WERI-Rb-1 (cell line): Measurements from ENCODE around the gene AFG3L2.
"Not testable (repeated sequence)": the region's sequence is repeated elsewhere in the genome, so short reads cannot be mapped to it uniquely, and the experiment has no call there.

Experiments used
- DNase-seq: peaks from one replicate; pipeline ENCODE4 v3.0.0-alpha.2; 2020
- H3K27ac ChIP-seq: fragments of 250-450 bp; sonication (Bioruptor Pico); 2 replicates; pipeline ENCODE4 v1.5.1; 2020; ENCODE audit warnings: mild to moderate bottlenecking, moderate library complexity
- H3K27me3 ChIP-seq: fragments of 250-450 bp; sonication (Bioruptor Pico); 2 replicates; pipeline ENCODE4 v1.5.1; 2021; ENCODE audit warnings: mild to moderate bottlenecking, low read depth, moderate library complexity; ENCODE audit not compliant: insufficient read depth, severe bottlenecking
- H3K36me3 ChIP-seq: fragments of 250-450 bp; sonication (Bioruptor Pico); 2 replicates; pipeline ENCODE4 v1.5.1; 2020; ENCODE audit warnings: mild to moderate bottlenecking, moderate library complexity
- H3K4me3 ChIP-seq: 2 replicates; pipeline ENCODE4 v1.5.1; 2011; ENCODE audit warnings: low read depth, mild to moderate bottlenecking, control low read depth, low read length
- H3K9me3 ChIP-seq: fragments of 250-450 bp; sonication (Bioruptor Pico); 2 replicates; pipeline ENCODE4 v1.5.1; 2021; ENCODE audit warnings: mild to moderate bottlenecking, moderate library complexity; ENCODE audit not compliant: severe bottlenecking
- CTCF ChIP-seq: IDR thresholded peaks from 2 replicates; pipeline ENCODE4 v1.5.1; 2011; ENCODE audit warnings: low read depth, mild to moderate bottlenecking, control low read depth, inconsistent platforms, low read length

Gene AFG3L2

GRCh38 chr18:12421732-12422131 lies 44.7 kb upstream of the AFG3L2 start:
- 0 out of 2 replicates have a peak, but pooled peaks have one; percentile 17 for TF ChIP-seq CTCF
- H3K27me3 ChIP-seq: no peaks in the 10 kb centered on the region
- H3K27ac ChIP-seq: peak overlapping the region; percentile 82; the same call in 1 of the 2 replicates
- peaks cover 6% of the 10 kb centered on the region for H3K36me3 ChIP-seq
- no peaks in the 10 kb centered on the region for H3K9me3 ChIP-seq
- no peak for DNase-seq
- H3K4me3 ChIP-seq: no peak overlapping the region

GRCh38 chr18:12420821-12421421 lies 43.9 kb upstream of the AFG3L2 start:
- Histone ChIP-seq H3K27me3 (no peaks in the 10 kb centered on the region), H3K36me3 (peaks cover 3% of the 10 kb centered on the region), H3K27ac (peak overlapping the region; percentile 82), H3K4me3 (peak overlapping the region; percentile 59), H3K9me3 (no peaks in the 10 kb centered on the region)
- TF ChIP-seq CTCF: no peak
- DNase-seq: peak; percentile 87

GRCh38 chr18:12417687-12418086 lies 40.7 kb upstream of the AFG3L2 start:
- no peak overlapping the region for H3K27ac ChIP-seq
- no peak for DNase-seq
- H3K36me3 ChIP-seq: no peaks in the 10 kb centered on the region; the same call in 1 of the 2 replicates
- H3K9me3 ChIP-seq: no peaks in the 10 kb centered on the region
- TF ChIP-seq CTCF: no peak
- H3K4me3 ChIP-seq: no peak overlapping the region
- H3K27me3 ChIP-seq: no peaks in the 10 kb centered on the region

- TF ChIP-seq CTCF: no peak
- no peaks in the 10 kb centered on the region for H3K9me3 ChIP-seq
- H3K27ac ChIP-seq: no peak overlapping the region
- H3K4me3 ChIP-seq: no peak overlapping the region
- no peak for DNase-seq
- no peaks in the 10 kb centered on the region for H3K27me3 ChIP-seq
- H3K36me3 ChIP-seq: no peaks in the 10 kb centered on the region; the same call in 1 of the 2 replicates
These were observed 39.2 kb upstream of the AFG3L2 start for GRCh38 chr18:12416098-12416729.

- no peak overlapping the region for H3K27ac ChIP-seq
These were observed 34.4 kb upstream of the AFG3L2 start for GRCh38 chr18:12411456-12411855.

GRCh38 chr18:12410747-12411146 lies 33.7 kb upstream of the AFG3L2 start:
- not testable (repeated sequence) for H3K36me3 ChIP-seq, H3K27ac ChIP-seq, DNase-seq, H3K4me3 ChIP-seq, H3K9me3 ChIP-seq, H3K27me3 ChIP-seq

More at GRCh38 chr18:12411456-12411855, 34.4 kb upstream of the AFG3L2 start:
- H3K9me3 ChIP-seq: no peaks in the 10 kb centered on the region
- H3K36me3 ChIP-seq: no peaks in the 10 kb centered on the region
- TF ChIP-seq CTCF: no peak
- H3K4me3 ChIP-seq: no peak overlapping the region
- DNase-seq: no peak
- no peaks in the 10 kb centered on the region for H3K27me3 ChIP-seq
